HFF-Myc (cell line): ENCODE measurements around the gene NF1.

ENCODE experiments used
- DNase-seq: peaks from one replicate; pipeline ENCODE4 v3.0.0-alpha.2; 2011; ENCODE audit warnings: low read depth; ENCODE audit errors: extremely low read depth
- H3K4me3 ChIP-seq: replicated peaks from 2 replicates; pipeline ENCODE4 v1.5.1; 2011; ENCODE audit warnings: low read depth, mild to moderate bottlenecking, control low read depth, low read length
- CTCF ChIP-seq: IDR thresholded peaks from 2 replicates; pipeline ENCODE4 v1.5.1; 2012; ENCODE audit warnings: mild to moderate bottlenecking, low read depth, low read length, control low read depth; ENCODE audit errors: missing control alignments

The NF1 gene

GRCh38 chr17:31349454-31349853, 254.7 kb downstream of the NF1 start:
- DNase-seq, result no peak
- no peak overlapping the region for H3K4me3 ChIP-seq
- no peak for TF ChIP-seq CTCF

DNA sequence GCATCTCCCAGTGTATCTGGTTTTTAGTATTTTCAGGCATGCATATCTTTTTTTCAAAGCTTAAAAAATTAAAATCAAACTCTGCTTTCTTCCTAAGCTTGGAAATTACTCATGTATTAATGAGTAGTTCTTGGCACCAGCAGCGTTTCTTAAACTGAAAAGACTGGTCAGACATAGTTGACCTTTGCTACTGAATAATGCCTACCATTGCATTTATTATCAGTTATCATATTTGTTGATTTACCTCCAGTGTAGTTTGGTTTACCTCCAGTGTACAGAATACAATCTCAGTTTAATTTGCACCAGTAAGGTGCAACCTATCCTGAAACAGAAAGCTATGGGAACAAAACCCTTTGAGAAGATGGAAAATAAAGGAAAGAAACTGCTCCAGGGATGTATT, 261.2 kb downstream of the NF1 start:
- H3K4me3 ChIP-seq, result no peak overlapping the region
- TF ChIP-seq CTCF, result no peak
- no peak for DNase-seq

DNA sequence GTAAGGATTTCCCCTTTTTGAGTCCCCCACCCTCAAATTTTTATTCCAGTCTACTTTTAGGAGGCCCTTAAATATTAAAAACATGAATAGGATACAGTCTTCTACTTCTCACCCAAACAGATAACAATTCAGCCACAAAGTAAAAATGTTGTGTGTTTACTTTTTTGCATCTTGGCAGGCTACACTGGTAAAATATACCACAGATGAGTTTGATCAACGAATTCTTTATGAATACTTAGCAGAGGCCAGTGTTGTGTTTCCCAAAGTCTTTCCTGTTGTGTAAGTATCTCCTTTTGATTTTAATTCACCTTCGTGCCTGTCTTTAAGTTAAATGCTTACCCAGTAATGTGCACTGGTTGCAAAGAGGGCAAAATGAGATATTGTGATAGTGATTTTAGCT, 262.3 kb downstream of the NF1 start:
- no peak overlapping the region for H3K4me3 ChIP-seq
- TF ChIP-seq CTCF, result no peak
- no peak for DNase-seq

GRCh38 chr17:31357839-31358394, 263.1 kb downstream of the NF1 start:
- no peak for TF ChIP-seq CTCF
- no peak for DNase-seq
- no peak overlapping the region for H3K4me3 ChIP-seq

DNA sequence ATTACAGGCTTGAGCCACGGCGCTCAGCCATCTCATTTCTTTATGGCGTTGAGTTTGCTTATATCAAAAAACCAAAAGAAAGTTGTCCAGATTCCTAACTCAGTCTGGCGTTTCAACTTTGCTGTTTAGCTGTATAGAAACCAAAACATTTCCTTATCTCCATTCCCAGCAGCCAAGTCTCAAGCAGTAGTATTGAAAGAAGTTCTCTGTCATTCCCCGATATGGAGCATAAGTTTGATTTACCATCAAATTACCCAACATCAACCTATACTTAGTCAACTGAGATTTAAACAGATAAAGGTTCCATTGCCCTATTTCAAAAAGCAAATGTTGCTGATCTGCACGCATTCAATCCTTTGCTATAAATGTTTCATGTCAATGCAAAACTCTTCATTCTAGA, 269.2 kb downstream of the NF1 start:
- no peak overlapping the region for H3K4me3 ChIP-seq
- no peak for TF ChIP-seq CTCF
- DNase-seq, result no peak

GRCh38 chr17:31366088-31366487, 271.3 kb downstream of the NF1 start:
- DNase-seq, result no peak
- no peak for TF ChIP-seq CTCF
- no peak overlapping the region for H3K4me3 ChIP-seq

DNA sequence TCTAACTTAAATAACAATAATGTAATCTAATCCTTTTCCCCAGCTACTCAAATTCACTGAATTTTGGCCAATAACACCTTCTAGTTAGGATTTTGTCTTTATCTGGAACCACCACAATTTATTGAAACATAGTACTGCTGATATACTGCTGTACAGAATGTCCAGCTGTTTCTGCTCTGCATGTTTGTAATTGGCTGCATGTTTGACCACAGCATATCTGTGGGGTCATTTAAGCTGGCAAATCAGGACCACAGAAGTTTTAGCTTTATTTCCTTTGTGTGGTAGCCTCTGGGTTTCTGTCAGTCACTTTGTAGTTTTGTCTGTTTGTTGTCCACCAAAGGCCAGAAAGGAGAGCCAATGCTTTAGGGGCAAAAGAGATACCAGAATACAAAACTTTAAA, 274.5 kb downstream of the NF1 start:
- no peak for TF ChIP-seq CTCF
- no peak for DNase-seq
- H3K4me3 ChIP-seq, result no peak overlapping the region
